K562 (cell line): ENCODE results near the gene BCL3. TPM values are rescaled to one million over a fixed set of nuclear protein-coding genes. Genes with fewer than 3 reads are reported as not detected.

Experiments used
- ADNP ChIP-seq: fragments of 200-800 bp; sonication (Bioruptor generic); IDR thresholded peaks from 2 replicates; pipeline ENCODE4 v1.6.1; 2016; ENCODE audit warnings: missing genetic modification characterization, missing compliant biosample characterization
- BCL6 ChIP-seq: fragments of 250-450 bp; sonication (Bioruptor Pico); IDR thresholded peaks from 2 replicates; pipeline ENCODE4 v1.4.0; 2020
- CTCFL ChIP-seq: IDR thresholded peaks from 2 replicates; pipeline ENCODE4 v1.6.1; 2011; ENCODE audit warnings: borderline replicate concordance, low read depth, mild to moderate bottlenecking, moderate library complexity, low read length; ENCODE audit not compliant: insufficient read depth, poor library complexity, severe bottlenecking
- EGR1 ChIP-seq: fragments of 450-650 bp; conservative IDR thresholded peaks from 2 replicates; pipeline ENCODE4 v1.6.1; 2017; ENCODE audit warnings: mild to moderate bottlenecking
- ESRRA ChIP-seq: fragments of 450-650 bp; IDR thresholded peaks from 2 replicates; pipeline ENCODE4 v1.6.1; 2014; ENCODE audit warnings: low read depth, mild to moderate bottlenecking, moderate library complexity, borderline replicate concordance
- FOXO4 ChIP-seq: fragments of 450-650 bp; formaldehyde crosslinking; IDR thresholded peaks from 2 replicates; pipeline ENCODE4 v1.4.0; 2020; ENCODE audit warnings: mild to moderate bottlenecking, moderate library complexity
- GABPA ChIP-seq: fragments of 200-800 bp; sonication (Bioruptor generic); conservative IDR thresholded peaks from 2 replicates; pipeline ENCODE4 v1.6.1; 2016; ENCODE audit warnings: low read depth, missing genetic modification characterization, missing compliant biosample characterization
- GABPB2 ChIP-seq: fragments of 250-450 bp; sonication (Bioruptor Pico); conservative IDR thresholded peaks from 2 replicates; pipeline ENCODE4 v1.5.1; 2021; ENCODE audit warnings: mild to moderate bottlenecking
- HDAC1 ChIP-seq, 2 experiments: fragments of 450-650 bp; IDR thresholded peaks; 2 replicates each; pipeline ENCODE4 v1.6.1; 2016 to 2017; ENCODE audit warnings: inconsistent platforms in 1 of 2, mild to moderate bottlenecking in 1 of 2, moderate library complexity in 1 of 2
- JUND ChIP-seq, 2 experiments: IDR thresholded peaks; 2 replicates in 1 of 2; 3 replicates in 1 of 2; pipeline ENCODE4 v1.6.1; 2011; ENCODE audit warnings: borderline replicate concordance in 2 of 2, low read depth in 2 of 2, low read length in 2 of 2, improper control_type of control experiment in 1 of 2, missing biosample characterization in 1 of 2, missing genetic modification characterization in 1 of 2, missing genetic modification reagents in 1 of 2
- KLF16 ChIP-seq: IDR thresholded peaks from 2 replicates; pipeline ENCODE4 v1.6.1; 2016; ENCODE audit warnings: antibody characterized with exemption
- MAZ ChIP-seq, 2 experiments: fragments of 450-650 bp in 1 of 2; sonication (generic) in 1 of 2; formaldehyde crosslinking; IDR thresholded peaks in 1 of 2; conservative IDR thresholded peaks in 1 of 2; 2 replicates each; pipeline versions ENCODE4 v1.4.0 to v1.5.0; 2020; ENCODE audit warnings: mild to moderate bottlenecking in 1 of 2, missing genetic modification reagents in 1 of 2
- NFIC ChIP-seq: fragments of 450-650 bp; IDR thresholded peaks from 2 replicates; pipeline ENCODE4 v1.6.1; 2017; ENCODE audit warnings: mild to moderate bottlenecking, inconsistent platforms
- PHB2 ChIP-seq: fragments of 450-650 bp; IDR thresholded peaks from 2 replicates; pipeline ENCODE4 v1.6.1; 2017; ENCODE audit warnings: low read depth
- RAD21 ChIP-seq, 2 experiments: fragments of 250-450 bp in 1 of 2; fragments of 450-650 bp in 1 of 2; sonication (Bioruptor Pico) in 1 of 2; formaldehyde crosslinking in 1 of 2; IDR thresholded peaks in 1 of 2; conservative IDR thresholded peaks in 1 of 2; 2 replicates each; pipeline versions ENCODE4 v1.4.0 to v1.8.0; 2020 to 2022; ENCODE audit warnings: mild to moderate bottlenecking in 2 of 2, moderate library complexity in 1 of 2
- SMC3 ChIP-seq: conservative IDR thresholded peaks from 2 replicates; pipeline ENCODE4 v1.6.1; 2011; ENCODE audit warnings: low read depth, low read length, improper control_type of control experiment; ENCODE audit not compliant: insufficient read depth
- SRSF9 ChIP-seq: fragments of 200-400 bp; formaldehyde crosslinking; IDR thresholded peaks from 2 replicates; pipeline ENCODE4 v1.6.1; 2017; ENCODE audit warnings: low read depth, low read length, borderline replicate concordance
- VEZF1 ChIP-seq: fragments of 200-800 bp; sonication (Bioruptor generic); IDR thresholded peaks from 2 replicates; pipeline ENCODE4 v1.6.1; 2017; ENCODE audit warnings: missing genetic modification characterization, missing compliant biosample characterization
- ZBTB7A ChIP-seq: IDR thresholded peaks from 2 replicates; pipeline ENCODE4 v1.6.1; 2011; ENCODE audit warnings: low read depth, mild to moderate bottlenecking, low read length, moderate library complexity, borderline replicate concordance; ENCODE audit not compliant: control insufficient read depth
- ZFP30 ChIP-seq: fragments of 250-450 bp; sonication (Bioruptor Pico); IDR thresholded peaks from 2 replicates; pipeline ENCODE4 v1.8.0; 2022; ENCODE audit warnings: moderate library complexity, mild to moderate bottlenecking, inconsistent platforms, borderline replicate concordance
- ZNF174 ChIP-seq: fragments of 250-450 bp; sonication (Bioruptor Pico); IDR thresholded peaks from 2 replicates; pipeline ENCODE4 v1.4.0; 2020; ENCODE audit warnings: mild to moderate bottlenecking
- ZNF695 ChIP-seq: fragments of 450-650 bp; formaldehyde crosslinking; IDR thresholded peaks from 2 replicates; pipeline ENCODE4 v1.4.0; 2020; ENCODE audit warnings: mild to moderate bottlenecking, moderate library complexity
- ZNF780A ChIP-seq: fragments of 250-450 bp; sonication (Bioruptor Pico); IDR thresholded peaks from 2 replicates; pipeline ENCODE4 v1.5.0; 2021; ENCODE audit warnings: mild to moderate bottlenecking
- polyA plus RNA-seq, 8 experiments: library from polyadenylated mRNA; depleted of rRNA in 4 of 8; stranded (reverse) in 5 of 8; unstranded in 3 of 8; fragments of >200 nt; fragmentation: Nextera tagmentation in 2 of 8; fragmentation: Illumina TruSeq in 1 of 8; extraction: Ambion mirVana in 2 of 8; extraction: Trizol in 1 of 8; gene quantifications; 2 replicates each; pipeline versions ENCODE4 v1.2.1 to v1.2.3, GENCODE V29; 2011 to 2014; ENCODE audit warnings: inconsistent platforms in 1 of 8, missing spikeins in 1 of 8
- total RNA-seq, 7 experiments: library from RNA; depleted of rRNA in 6 of 7; stranded (reverse); fragments of >200 nt in 6 of 7; fragmentation: Illumina TruSeq in 2 of 7; extraction: Trizol in 2 of 7; gene quantifications; 2 replicates each; pipeline versions ENCODE4 v1.2.1 to v1.2.3, GENCODE V29; 2011 to 2021; ENCODE audit warnings: low replicate concordance in 1 of 7

BCL3 gene
- total and polyA plus RNA-seq, 9 of the 15 experiments (the other 6 are each of a cell fraction or from before 2014, with no cell fraction given): 0.03 to 2.4 (median 0.50) TPM; not detected in 1

GRCh38 chr19:44807652-44808462 is 59.3 kb downstream of the BCL3 start (continued):
- 0 out of 2 replicates have a peak, but pooled peaks have one; percentile 9 for TF ChIP-seq JUND (IDR thresholded peaks at IDR 0.05; ENCODE audit: borderline replicate concordance, low read depth, low read length)
- TF ChIP-seq JUND (tag; IDR thresholded peaks at IDR 0.05; ENCODE audit: borderline replicate concordance, low read depth, low read length): no peak
- TF ChIP-seq RAD21 (CRISPR knock-in tag; conservative IDR thresholded peaks at IDR 0.05 in 1 of 2, IDR thresholded peaks at IDR 0.05 in 1 of 2): peak; percentile 40 to 64
- no peak for TF ChIP-seq BCL6 (CRISPR knock-in tag)
- TF ChIP-seq SRSF9: no peak
- no peak for TF ChIP-seq GABPA (tag)
- no peak for TF ChIP-seq NFIC
- TF ChIP-seq CTCFL: peak; percentile 5
- TF ChIP-seq VEZF1 (CRISPR knock-in tag): 0 out of 2 replicates have a peak, but pooled peaks have one; percentile 10
- TF ChIP-seq ZNF174 (CRISPR knock-in tag): no peak
- TF ChIP-seq ZNF780A: no peak
- peak; percentile 78 for TF ChIP-seq EGR1
- TF ChIP-seq KLF16: 0 out of 2 replicates have a peak, but pooled peaks have one; percentile 23
- TF ChIP-seq ZBTB7A: peak; percentile 88
- TF ChIP-seq GABPB2 (CRISPR knock-in tag): no peak
- TF ChIP-seq ZFP30 (CRISPR knock-in tag): no peak
- no peak for TF ChIP-seq ADNP (tag)
- no peak for TF ChIP-seq ZNF695 (CRISPR knock-in tag)
- TF ChIP-seq HDAC1 (IDR thresholded peaks at IDR 0.05): no peak
- TF ChIP-seq FOXO4: no peak
- no peak for TF ChIP-seq ESRRA
- peak in 1 of 2 experiments; percentile 58; a peak in 2 of 4 replicates for TF ChIP-seq MAZ (CRISPR knock-in tag; conservative IDR thresholded peaks at IDR 0.05 in 1 of 2, IDR thresholded peaks at IDR 0.05 in 1 of 2)
- TF ChIP-seq PHB2: no peak
- 0 out of 2 replicates have a peak, but pooled peaks have one; percentile 28 for TF ChIP-seq SMC3
